SW480 (cell line): ENCODE measurements around the gene ASPN.

Experiments
- DNase-seq: peaks from one replicate; pipeline ENCODE4 v3.0.0-alpha.2; 2016; ENCODE audit warnings: low spot score

ASPN gene

DNA sequence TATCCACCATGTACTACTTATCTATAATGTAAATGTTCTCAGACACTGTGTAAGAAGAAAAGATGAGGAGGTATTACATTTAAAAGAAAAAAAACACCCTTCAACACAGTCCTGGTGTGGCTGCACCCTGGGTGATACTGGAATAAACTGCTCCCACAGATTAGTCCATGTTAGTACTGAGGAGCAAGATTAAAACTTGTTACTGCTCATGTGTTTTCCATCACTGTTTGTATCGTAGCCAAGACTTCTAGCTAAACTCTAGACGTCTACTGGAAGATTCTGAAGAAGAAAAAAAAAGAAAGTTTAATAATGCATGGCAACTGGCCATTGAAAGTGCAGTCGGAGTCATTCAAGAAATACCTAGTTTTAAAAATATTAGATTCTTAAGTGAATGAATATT, at the start of gene ASPN:
Gene ASPN, minus strand, starts transcription at position 178 of the 400 bp plus-strand sequence.
- DNase-seq = no peak

DNA sequence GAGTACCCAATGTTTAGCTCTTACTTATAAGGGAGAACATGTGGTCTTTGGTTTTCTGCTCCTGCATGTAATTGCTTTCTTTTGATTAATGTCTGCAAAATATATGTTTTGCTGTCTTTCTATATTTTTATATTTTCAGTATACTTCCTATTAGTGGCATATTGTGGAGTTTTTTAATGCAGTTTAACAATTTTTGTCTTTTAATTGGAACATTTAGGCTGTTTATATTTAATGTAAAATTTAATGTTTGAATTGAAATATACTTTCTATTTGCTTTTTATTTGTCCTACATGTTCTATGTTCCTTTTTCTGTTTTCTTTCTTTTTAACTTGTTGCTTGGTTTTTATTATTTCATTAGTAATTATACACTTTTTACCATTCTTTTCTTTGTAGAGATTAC, 48.6 kb upstream of the ASPN start:
- no peak for DNase-seq

DNA sequence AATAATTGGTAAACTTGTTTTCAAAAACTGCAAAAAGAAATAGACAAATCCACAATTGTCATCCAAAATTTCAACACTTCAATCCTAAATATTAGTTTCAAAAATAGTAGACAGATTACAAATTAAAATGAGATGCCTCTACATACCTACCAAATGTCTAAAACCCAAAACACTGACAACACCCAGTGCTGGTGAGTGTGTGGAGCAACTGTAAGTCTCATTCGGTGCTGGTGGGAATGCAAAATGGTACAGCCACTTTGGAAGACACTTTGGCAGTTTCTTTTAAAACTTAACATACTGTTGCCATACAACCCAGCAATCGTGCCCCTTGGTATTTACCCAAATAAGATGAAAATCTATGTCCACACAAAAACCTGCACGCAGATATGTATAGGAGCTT, 46.8 kb upstream of the ASPN start:
- DNase-seq = no peak

DNA sequence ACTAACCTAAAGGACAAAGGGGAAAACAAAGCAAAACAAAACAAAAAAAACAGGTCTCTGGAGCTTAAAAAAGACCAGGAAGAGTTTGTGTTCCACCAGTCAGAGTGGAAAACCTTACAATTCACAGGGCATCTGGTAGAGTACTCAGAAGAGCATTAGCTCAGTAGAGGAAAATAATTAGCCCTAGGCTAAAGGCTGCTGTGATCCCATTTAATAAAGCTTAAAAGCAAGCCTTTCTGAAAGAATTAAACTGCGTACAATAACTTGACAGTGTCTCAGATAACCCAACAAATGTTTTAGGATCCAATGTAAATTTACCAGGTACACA, 46.2 kb upstream of the ASPN start:
- no peak for DNase-seq

DNA sequence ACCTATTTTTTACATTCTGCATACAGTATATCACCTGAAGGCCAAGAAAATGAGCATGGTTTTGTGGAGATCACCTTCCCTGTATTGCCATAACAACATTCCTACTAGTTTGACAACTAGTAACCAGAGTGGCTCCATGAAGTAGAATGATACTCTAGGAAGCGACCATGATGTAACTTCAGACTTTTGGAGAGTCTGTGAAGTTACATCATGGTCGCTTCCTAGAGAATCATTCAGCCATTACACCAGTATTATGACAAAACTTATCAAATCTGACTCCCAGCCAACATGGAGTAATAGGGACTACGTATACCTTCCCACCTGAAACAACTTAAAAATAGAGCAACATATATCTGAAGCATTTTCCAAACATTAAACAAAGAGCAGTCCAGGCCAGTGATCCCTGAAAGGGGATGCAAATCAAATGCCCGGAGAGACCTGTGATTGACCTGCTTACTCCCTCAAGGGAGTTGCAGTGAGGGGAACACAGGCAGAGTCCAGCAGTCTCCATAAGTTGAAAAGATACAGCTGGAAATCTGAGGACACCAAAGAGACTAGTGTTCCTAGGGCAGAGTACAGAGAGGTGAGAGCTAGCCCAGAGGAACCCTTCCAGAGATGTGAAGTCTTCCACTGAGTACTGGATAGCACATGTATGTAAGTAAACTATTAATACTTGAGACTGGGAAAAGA, 45.7 kb upstream of the ASPN start:
- no peak for DNase-seq

DNA sequence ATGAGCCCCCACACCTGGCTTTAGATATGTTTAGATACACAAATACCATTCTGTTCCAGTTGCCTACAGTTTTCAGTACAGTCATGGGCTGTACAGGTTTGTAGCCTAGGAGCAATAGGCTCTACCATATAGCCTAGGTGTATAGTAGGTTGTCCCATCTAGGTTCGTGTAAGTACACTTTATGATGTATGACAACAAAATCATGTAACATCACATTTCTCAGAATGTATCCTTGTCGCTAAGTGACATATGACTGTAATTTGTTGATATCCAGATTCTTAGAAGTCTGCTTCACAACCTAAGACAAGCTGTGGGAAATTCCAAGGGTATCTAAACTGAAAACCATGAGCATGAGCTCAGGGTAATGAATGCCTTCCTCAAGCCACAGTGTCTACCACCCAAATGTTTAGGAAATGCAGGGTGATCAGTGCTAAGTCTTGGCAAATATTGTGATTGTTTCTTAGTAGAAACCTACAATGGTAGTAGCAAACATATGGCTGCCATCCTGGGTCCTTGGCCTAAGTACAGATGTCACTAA, 45.1 kb upstream of the ASPN start:
- no peak for DNase-seq

DNA sequence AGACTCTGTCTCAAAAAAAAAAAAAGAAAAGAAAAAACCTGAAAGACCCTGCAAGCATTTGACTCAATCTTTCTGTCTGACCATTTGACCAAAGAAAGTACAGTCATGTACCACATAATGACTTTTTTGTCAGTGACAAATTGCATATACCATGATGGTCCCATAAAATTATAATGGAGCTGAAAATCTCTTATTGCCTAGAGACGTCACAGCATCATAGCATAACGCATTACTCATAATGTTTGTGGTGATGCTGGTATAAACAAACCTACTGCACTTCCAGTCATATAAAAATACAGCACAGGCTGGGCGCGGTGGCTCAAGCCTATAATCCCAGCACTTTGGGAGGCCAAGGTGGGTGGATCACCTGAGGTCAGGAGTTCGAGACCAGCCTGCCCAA, 43.0 kb upstream of the ASPN start:
- no peak for DNase-seq

DNA sequence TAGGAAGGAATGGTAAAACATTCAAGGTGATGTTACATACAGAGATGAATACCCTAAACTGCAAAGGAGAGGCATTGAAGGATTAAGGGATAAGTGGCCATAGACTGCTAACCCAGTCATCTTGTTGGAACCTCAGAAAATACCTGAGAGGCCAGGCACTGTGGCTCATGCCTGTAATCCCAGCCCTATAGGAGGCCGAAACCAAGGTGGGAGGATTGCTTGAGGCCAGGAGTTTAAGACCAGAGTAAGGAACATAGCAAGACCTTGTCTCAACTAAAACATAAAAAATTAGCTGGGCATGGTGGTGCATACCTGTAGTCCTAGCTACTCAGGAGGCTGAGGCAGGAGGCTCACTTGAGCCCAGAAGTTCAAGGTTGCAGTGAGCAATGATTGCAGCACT, 42.6 kb upstream of the ASPN start:
- no peak for DNase-seq

DNA sequence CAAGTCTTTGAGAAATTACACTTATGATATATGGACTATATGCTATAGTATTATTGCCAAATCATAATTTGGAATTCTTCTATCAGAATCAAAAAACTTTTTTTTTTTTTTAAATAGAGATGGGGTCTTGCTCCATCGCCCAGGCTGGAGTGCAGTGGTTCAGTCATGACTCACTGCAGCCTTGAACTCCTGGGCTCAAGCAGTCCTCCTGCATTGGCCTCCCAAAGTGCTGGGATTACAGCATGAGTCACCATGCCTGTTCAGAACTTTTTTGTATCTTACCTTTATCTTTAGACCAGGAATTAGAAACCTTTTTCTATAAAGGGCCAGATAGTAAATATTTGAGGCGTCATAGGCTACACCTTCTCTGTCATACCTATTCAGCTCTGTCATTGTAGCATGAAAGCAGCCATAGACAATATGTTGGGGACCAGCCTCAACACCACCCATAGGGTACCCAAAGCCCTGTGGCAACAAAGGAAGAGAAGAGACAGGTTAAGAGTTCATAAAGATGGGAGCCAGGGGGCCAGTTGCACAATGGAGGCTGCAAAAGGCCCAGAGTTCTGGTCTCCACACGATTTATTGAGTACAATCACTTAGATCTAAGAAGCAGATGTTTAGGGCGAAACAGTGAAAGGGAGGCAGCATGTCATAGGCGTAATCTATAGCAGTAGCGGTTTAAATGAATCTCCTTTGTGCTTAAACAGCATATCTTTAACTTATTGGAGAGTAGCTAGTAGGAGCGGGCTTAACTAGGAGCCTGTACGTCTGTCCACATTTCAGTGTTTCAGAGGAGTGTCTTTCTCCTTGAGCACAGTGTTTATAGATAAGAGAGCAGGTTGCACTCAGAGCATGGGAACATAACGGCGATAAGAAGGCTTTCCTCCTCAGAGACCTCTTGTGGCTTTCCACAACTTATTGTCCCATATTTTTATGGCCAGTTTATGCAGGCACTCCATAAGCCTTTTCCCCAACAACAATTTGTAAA, 41.0 kb upstream of the ASPN start:
- no peak for DNase-seq

DNA sequence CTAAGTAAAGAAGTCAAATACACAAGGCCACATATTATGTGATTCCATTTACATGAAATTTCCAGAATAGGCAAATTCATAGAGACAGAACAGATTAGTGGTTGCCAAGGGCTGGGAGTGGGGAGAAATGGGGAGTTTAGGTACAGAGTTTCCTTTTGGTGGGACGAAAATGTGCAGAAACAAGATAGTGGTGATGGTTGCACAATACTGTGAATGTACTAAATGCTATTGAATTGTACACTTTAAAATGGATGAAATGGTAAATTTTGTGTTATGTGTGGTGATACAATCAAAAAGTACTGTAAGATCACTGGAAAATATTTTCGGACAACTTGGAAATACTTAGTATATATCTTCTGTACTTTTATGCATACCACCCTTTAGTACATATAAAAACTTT, 38.5 kb upstream of the ASPN start:
- no peak for DNase-seq

DNA sequence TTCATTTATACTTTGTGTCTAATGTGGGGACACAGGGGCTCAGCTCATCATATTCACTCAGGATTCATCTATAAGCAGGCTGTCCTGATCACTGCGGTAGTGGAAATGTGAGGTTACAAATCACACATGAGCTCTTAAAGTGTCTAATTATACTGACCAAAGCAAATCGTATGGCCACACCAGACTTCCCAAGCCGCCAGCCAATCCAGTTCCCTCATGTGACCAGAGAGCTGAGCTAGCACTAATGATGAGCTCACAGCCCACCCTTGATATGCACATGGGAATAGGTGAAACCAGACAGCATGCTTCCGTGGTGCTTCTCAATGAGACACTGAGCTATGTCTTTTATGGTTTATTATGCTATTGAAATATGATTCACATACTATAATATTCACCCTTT, 35.9 kb upstream of the ASPN start:
- no peak for DNase-seq

DNA sequence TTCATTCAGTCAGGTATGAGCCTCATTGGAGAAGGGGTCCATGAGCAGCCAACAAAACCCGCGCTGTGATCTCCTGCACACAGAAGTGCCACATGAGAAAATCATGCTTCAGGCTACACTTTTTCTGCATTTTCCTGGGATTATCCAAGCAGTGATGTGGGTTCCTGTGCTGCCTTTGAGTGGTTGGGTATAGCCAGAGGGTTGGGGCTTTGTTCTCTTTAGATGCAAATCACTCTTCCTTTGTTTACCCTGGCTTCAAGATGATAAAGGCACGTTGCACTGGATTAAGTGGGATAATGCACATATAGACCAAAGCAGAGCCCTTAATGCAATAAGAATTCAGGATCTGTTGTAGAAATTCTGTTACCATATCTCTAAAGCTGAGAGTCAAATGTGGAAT, 34.7 kb upstream of the ASPN start:
- no peak for DNase-seq

DNA sequence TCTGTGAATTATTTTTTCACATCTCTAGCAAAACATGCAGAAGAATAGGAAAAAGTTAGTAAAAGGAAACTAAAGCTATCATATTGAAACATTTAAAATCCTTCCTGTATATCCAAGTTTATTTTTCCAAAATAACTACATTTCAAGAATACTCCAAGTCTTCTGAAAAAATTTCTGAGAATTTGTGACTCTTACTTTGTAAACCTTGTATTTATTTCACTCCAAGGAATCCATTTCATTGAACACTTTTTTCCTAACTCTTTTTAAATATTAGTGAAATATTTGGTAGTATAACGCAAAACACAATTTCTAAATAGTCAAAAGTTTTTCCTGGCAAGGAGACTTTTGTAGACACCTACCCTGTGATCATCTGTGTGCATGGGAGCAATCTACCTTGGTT, 34.2 kb upstream of the ASPN start:
- DNase-seq = no peak

DNA sequence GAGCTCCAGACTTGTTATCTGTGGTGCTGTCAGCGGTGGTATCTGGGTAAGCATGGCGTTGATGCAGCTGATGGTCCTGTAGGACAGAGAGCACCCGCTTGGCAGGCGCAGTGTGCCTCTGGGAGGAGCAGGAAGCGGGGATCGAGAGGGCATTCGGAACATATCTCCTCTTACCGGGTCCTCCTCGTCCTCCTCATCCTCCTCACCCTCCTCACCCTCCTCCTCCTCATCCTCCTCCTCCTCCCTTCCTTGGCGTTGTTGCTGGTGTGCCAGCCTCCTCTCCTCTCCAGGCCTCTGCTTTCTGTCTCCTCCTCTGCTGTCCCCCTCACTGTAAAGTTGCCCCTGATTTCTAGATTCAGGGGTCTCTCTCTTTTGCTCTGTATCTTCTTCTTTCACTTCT, 32.3 kb upstream of the ASPN start:
- DNase-seq = no peak

DNA sequence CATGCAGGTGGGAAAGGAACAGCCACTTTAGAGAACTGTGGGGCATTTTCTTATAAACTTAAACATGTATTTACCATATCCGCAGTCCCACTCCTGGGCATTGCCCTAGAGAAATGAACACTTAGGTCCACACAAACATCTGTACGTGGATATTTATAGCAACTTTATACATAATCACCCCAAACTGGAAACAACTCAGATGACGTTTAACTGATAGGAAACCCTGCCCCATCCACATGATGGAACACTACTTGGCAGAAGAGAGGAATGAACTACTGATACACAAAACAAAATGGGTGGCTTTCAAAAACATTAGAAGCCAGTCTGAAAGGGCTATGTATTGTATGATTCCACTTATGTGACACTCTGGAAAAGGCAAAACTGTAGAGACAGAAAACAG, 31.0 kb upstream of the ASPN start:
- DNase-seq = no peak

DNA sequence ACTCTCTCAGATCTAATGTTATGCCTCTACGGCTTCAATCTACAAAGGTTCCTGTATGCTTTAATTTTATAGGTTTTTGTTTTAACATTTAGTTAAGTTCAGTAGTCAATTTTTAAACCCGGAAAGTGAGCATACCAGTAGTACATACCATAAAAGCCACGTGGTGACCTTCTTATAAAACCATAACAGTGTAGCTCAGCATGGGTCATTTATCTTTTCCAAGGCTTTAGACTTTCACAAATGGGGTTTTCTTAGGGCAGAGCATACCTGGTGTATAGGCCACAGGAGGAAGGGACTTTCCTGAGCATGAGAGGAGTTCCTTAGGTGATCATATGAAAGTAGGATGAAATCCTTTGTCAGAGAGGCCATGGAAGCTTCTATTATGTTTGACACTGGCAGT, 30.3 kb upstream of the ASPN start:
- DNase-seq = no peak

DNA sequence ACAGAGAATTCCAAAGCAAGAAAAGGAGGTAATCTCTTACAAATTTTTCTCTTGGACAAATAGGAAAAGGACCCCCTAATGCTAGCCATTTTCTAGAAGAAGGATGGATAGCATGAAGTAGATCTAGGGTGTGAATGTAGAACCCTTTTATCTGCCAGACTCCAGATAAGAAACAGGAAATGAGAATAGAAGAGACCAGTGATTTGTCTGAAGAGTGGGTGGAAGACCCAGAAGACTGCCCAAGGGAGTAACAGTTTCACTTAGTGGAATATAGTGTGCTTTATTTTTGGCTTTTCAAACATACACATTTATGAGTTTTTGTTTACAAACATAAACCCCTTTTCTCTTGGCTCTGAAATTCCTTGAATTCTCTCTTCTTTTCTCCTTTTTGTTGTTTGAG, 28.4 kb upstream of the ASPN start:
- DNase-seq = no peak

DNA sequence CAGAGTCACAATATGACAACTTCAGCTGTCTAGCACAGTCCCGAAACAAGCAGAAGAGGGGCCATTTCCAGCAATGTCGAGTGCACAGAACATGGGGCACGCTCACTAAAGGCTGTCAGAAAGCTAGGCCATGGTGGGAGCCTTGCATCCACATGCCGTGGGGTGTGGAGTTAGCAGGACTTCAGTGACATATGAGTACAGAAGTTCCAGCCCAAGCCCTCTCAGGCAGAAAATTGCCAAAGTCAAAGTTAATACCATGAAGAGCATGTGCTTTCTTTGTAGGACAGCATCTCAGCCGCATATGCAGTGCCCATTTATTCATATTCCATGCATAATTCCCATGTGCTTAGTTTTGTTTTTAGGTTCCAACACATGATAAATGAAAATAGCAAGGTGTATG, 26.7 kb upstream of the ASPN start:
- DNase-seq = no peak

DNA sequence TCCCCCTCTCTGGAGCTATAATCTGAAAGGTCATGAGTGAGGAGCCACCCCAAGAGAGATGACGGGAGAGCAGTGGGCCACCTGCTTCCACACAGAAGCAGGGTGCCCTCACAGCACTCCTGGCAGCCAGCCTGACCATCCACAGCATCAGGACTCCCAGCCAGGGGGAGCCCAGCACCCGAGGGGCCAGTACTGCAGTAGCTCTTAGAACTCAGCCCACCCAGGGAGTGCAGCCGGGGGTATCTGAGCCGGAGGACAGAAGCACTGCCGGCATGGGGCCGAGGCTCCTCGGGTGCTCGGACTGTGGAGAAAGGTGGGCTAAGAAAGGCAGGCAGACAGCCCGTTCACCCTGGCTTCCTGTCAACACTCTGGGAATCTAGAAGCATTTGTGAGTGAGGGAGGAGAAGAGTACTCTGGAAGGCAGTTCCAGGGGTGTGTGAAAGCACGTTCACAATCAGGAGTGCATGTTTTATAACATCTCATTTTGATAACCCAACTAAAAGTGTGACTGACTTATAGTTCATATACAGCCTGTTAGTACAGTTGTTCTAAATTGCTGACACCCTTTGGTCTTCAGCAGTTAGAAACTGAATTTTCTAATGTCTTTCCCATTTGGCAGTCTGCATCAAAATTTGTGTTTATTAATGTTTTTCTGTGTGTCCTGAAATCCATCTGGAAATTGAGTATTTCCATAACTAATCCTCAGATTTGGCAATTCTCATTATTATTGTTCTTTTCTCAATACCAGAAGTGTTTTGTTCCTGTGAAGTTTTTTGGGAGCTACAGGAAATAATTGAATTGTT, 25.9 kb upstream of the ASPN start:
- no peak for DNase-seq

DNA sequence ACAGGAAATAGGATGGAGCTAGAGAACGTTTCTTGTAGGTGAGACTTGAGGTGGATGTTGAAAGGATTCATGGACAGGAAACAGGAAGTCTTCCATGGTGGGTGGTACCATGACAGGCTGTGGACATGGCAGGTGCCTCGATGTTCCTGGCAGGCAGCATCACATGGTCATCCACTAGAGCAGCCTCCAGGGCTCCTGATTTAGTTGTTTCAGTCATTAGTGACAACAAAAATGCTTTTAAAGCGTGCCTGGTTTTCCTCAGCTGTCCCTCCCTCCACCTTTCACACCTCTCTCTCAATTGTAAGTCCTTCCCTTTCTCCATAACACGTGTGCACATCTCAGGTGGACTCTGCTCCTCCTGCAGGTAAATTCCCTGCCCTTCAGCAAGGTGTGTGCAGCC, 25.2 kb upstream of the ASPN start:
- DNase-seq = no peak

DNA sequence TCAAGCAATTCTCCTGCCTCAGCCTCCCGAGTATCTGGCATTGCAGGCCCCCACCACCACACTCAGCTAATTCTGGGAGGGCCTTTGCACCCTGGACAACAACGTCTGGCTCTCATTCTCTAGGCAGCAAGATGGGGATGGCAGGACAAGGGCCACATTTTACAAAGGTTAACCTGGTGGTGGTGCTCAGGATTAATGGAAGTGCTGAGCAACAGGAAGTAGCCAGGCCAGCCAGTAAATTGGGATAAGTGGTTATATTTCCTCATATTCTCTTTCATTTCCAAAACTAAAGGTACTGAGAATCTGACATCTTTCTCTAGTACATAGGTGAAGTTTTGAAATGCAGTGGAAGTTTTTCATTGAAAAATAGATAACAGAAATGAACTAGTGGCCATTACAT, 24.7 kb upstream of the ASPN start:
- DNase-seq = no peak

DNA sequence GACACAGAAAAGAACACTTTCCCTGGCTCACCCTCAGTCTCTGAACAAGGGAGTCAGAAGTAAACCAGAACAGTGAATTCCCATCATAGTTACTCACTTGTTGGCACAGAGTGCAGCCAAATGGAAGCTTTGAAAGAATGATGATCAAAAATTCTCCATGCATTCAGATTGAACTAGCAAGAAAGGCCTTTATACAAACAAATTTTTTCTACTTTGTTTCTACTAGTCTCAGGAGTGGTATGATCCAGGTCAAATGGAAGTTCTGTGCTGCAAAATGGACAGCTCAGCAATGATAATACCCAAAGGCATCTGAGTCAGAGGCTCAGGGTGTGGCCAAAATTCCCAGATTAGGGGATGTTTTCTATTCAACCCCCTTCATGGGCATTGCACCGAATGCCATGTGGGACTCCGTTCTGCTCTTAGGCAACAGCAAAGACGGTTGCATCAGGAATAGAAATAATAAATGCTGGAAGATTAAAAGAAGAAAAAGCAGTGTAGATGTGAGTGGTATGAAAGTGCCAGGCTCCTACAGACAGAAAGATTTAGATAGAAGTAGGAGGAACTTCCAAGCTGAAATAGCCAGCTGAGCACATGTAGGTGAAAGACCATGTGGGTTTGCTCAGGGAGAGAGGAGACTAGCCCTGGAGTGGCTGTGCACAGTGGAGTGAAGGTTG, 24.0 kb upstream of the ASPN start:
- DNase-seq = peak; percentile 25
